K562 (cell line): ENCODE measurements around the gene RBFOX2. TPM values are rescaled to one million over a fixed set of nuclear protein-coding genes. Genes with fewer than 3 reads are reported as not detected.

Experiments
- ATAC-seq: fragments of 200-7000 bp; cut with Tn5 transposase; 3 replicates; pipeline ENCODE4 v1.9.1; 2020; ENCODE audit warnings: moderate library complexity
- BruUV-seq: library from RNA; stranded (reverse); fragments of 400-500 nt; replicated peaks from 2 replicates; lab custom pipeline; 2021; lab: Mats Ljungman, UMichigan
- CTCF ChIA-PET: fragments of 300-600 bp; formaldehyde crosslinking; extraction: SDS; loops from one replicate; lab custom pipeline; 2021; ENCODE audit warnings: low intra/inter-chr PET ratio; lab: Yijun Ruan, JAX
- POLR2A ChIA-PET: fragments of 300-600, 350-650 bp; sonication (Branson Sonifier 250); formaldehyde crosslinking; extraction: SDS; loops from one replicate; lab custom pipeline; 2021; ENCODE audit warnings: antibody characterized with exemption, inconsistent platforms; lab: Yijun Ruan, JAX
- DNase-seq, 4 experiments: peaks; one replicate each; pipeline versions ENCODE4 v3.0.0 to v3.0.0-alpha.2; 2011 to 2018; ENCODE audit warnings: low spot score in 3 of 4, mixed read lengths in 3 of 4; ENCODE audit errors: extremely low read depth in 1 of 4
- FAIRE-seq: peaks from 2 replicates; lab custom pipeline; 2011; peaks lifted over from hg19 to GRCh38; lab: Jason Lieb, UNC
- H2AFZ ChIP-seq: 2 replicates; pipeline ENCODE4 v1.6.0; 2011; ENCODE audit warnings: low read depth, low read length, control low read depth, inconsistent platforms
- H3K27ac ChIP-seq: fragments of 200-600 bp; 3 replicates; pipeline ENCODE4 v1.8.0; 2011; ENCODE audit warnings: low read depth, mild to moderate bottlenecking, control low read depth, inconsistent platforms, low read length, moderate library complexity, mixed read lengths; ENCODE audit errors: extremely low read depth
- H3K27me3 ChIP-seq, 2 experiments: fragments of 300-600 bp in 1 of 2; 2 replicates in 1 of 2; 3 replicates in 1 of 2; pipeline versions ENCODE4 v1.6.0 to v1.8.0; 2011; ENCODE audit warnings: inconsistent platforms in 2 of 2, low read length in 2 of 2, mild to moderate bottlenecking in 1 of 2, mixed read lengths in 1 of 2, moderate library complexity in 1 of 2; ENCODE audit not compliant: control insufficient read depth in 2 of 2, insufficient read depth in 2 of 2
- H3K36me3 ChIP-seq: fragments of 300-600 bp; 3 replicates; pipeline ENCODE4 v1.8.0; 2011; ENCODE audit warnings: mild to moderate bottlenecking, low read length, inconsistent platforms; ENCODE audit not compliant: control insufficient read depth, insufficient read depth
- H3K4me1 ChIP-seq, 2 experiments: fragments of 200-600 bp in 1 of 2; replicated peaks in 1 of 2; 2 replicates in 1 of 2; 3 replicates in 1 of 2; pipeline versions ENCODE4 v1.5.1 to v1.8.0; 2011; ENCODE audit warnings: inconsistent platforms in 2 of 2, low read length in 2 of 2, mild to moderate bottlenecking in 1 of 2, mixed read lengths in 1 of 2, moderate library complexity in 1 of 2; ENCODE audit not compliant: control insufficient read depth in 2 of 2, insufficient read depth in 2 of 2
- H3K4me2 ChIP-seq: 2 replicates; pipeline ENCODE4 v1.6.1; 2011; ENCODE audit warnings: low read length, control low read depth, inconsistent platforms, mixed read lengths; ENCODE audit not compliant: insufficient read depth
- H3K4me3 ChIP-seq: fragments of 200-600 bp; sonication (generic), shearing (Covaris generic); 2 replicates; pipeline ENCODE4 v1.5.1; 2016; ENCODE audit warnings: control low read depth, inconsistent platforms
- H3K79me2 ChIP-seq: fragments of 200-600 bp; 3 replicates; pipeline ENCODE4 v1.8.0; 2011; ENCODE audit warnings: low read length, inconsistent platforms; ENCODE audit not compliant: control insufficient read depth, insufficient read depth
- H3K9ac ChIP-seq, 2 experiments: 2 replicates each; pipeline versions ENCODE4 v1.6.0 to v1.6.1; 2011; ENCODE audit warnings: low read depth in 2 of 2, low read length in 2 of 2, control low read depth in 1 of 2, inconsistent platforms in 1 of 2, mild to moderate bottlenecking in 1 of 2, mixed read lengths in 1 of 2; ENCODE audit not compliant: insufficient read depth in 1 of 2
- H3K9me1 ChIP-seq: one replicate; pipeline ENCODE4 v1.6.0; 2011; ENCODE audit warnings: inconsistent platforms, mild to moderate bottlenecking, low read length, moderate library complexity; ENCODE audit not compliant: control insufficient read depth, insufficient read depth
- H3K9me3 ChIP-seq: replicated peaks from 2 replicates; pipeline ENCODE4 v1.5.1; 2011; ENCODE audit warnings: low read depth, low read length, inconsistent platforms; ENCODE audit not compliant: control insufficient read depth, insufficient read depth
- H4K20me1 ChIP-seq: replicated peaks from 2 replicates; pipeline ENCODE4 v1.6.1; 2011; ENCODE audit warnings: low read length, inconsistent platforms, mixed read lengths; ENCODE audit not compliant: control insufficient read depth, insufficient read depth
- CREB1 ChIP-seq, 2 experiments: sonication (generic) in 1 of 2; formaldehyde crosslinking in 1 of 2; IDR thresholded peaks; 2 replicates each; pipeline versions ENCODE4 v1.6.1 to v1.8.0; 2012 to 2022; ENCODE audit warnings: inconsistent platforms in 1 of 2, mild to moderate bottlenecking in 1 of 2, missing genetic modification reagents in 1 of 2, moderate library complexity in 1 of 2
- UBTF ChIP-seq, 2 experiments: IDR thresholded peaks; 2 replicates each; pipeline ENCODE4 v1.6.1; 2012; ENCODE audit warnings: improper control_type of control experiment in 2 of 2, low read depth in 2 of 2, low read length in 2 of 2, borderline replicate concordance in 1 of 2
- ZNF121 ChIP-seq: sonication (generic); formaldehyde crosslinking; conservative IDR thresholded peaks from 2 replicates; pipeline ENCODE4 v1.8.0; 2022; ENCODE audit warnings: missing genetic modification reagents
- WGBS: fragments of 100-300 bp; shearing (Covaris generic); methylation state at CpG from one replicate; pipeline ENCODE4 v1.1.6; 2016; ENCODE audit warnings: low coverage, mixed read lengths; ENCODE audit not compliant: insufficient coverage; ENCODE audit errors: missing lambda C conversion rate; 5-methylcytosine and 5-hydroxymethylcytosine counted together
- in situ Hi-C: fragments of 300-500 bp; cut with MboI; formaldehyde crosslinking; loops from 4 replicates; pipeline ENCODE4 v1.15.0; 2018; ENCODE audit warnings: inconsistent platforms, mixed read lengths
- intact Hi-C: fragments of 100-400 bp; cut with micrococcal nuclease; formaldehyde crosslinking; loops from 2 replicates; pipeline ENCODE4 v1.14.2; 2022
- polyA plus RNA-seq, 8 experiments: library from polyadenylated mRNA; depleted of rRNA in 4 of 8; stranded (reverse) in 5 of 8; unstranded in 3 of 8; fragments of >200 nt; fragmentation: Nextera tagmentation in 2 of 8; fragmentation: Illumina TruSeq in 1 of 8; extraction: Ambion mirVana in 2 of 8; extraction: Trizol in 1 of 8; gene quantifications; 2 replicates each; pipeline versions ENCODE4 v1.2.1 to v1.2.3, GENCODE V29; 2011 to 2014; ENCODE audit warnings: inconsistent platforms in 1 of 8, missing spikeins in 1 of 8
- total RNA-seq, 7 experiments: library from RNA; depleted of rRNA in 6 of 7; stranded (reverse); fragments of >200 nt in 6 of 7; fragmentation: Illumina TruSeq in 2 of 7; extraction: Trizol in 2 of 7; gene quantifications; 2 replicates each; pipeline versions ENCODE4 v1.2.1 to v1.2.3, GENCODE V29; 2011 to 2021; ENCODE audit warnings: low replicate concordance in 1 of 7
- TF ChIP-seq, protein P1 (sequence below): fragments of 250-450 bp; sonication (Bioruptor Pico); IDR thresholded peaks from 2 replicates; pipeline ENCODE4 v1.8.0; 2021; ENCODE audit warnings: borderline replicate concordance, mild to moderate bottlenecking, moderate library complexity; ENCODE audit not compliant: poor library complexity, severe bottlenecking
- TF ChIP-seq, protein P2 (sequence below), 2 experiments: fragments of 450-650 bp in 1 of 2; sonication (generic) in 1 of 2; formaldehyde crosslinking in 1 of 2; IDR thresholded peaks in 1 of 2; conservative IDR thresholded peaks in 1 of 2; 2 replicates each; pipeline versions ENCODE4 v1.6.1 to v1.8.1; 2016 to 2023; ENCODE audit warnings: mild to moderate bottlenecking in 2 of 2, moderate library complexity in 2 of 2, inconsistent platforms in 1 of 2, missing genetic modification reagents in 1 of 2

RBFOX2 gene
- total and polyA plus RNA-seq, 9 of the 15 experiments (the other 6 are each of a cell fraction or from before 2014, with no cell fraction given): 5.8 to 24.8 (median 14.2) TPM

DNA sequence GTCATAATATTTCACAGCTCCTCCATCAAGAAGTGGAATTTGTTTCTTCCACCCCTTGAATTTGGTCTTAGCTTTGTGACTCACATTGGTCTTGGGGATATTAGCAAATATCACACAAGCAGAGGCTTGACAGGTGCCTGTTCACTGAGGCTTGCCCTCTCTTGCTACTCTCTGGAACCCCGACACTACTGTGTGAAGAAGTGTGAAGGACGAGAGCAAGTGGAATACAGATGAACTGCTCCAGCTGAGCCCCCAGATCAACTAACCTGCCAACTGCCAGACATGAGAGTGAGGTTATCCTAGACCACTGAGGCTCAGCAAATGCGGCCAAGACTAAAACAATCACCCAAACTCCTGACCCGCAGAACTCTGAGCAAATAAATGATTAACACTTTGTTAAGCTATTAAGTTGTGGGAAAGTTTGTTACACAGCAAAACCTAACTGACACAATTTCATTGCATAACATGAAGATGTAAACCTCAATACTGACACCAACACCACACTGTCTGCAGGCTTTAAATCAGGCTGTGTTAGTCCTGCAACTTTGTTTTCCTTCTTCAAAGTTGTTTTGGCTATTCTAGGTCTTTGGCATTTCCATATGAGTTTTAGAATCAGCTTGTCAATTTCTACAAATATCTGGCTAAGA is 168.4 kb downstream of the RBFOX2 start (continued):
- TF ChIP-seq UBTF (IDR thresholded peaks at IDR 0.05; ENCODE audit: borderline replicate concordance in 1 of 2, low read depth in 2 of 2, low read length in 2 of 2) (no peak), CREB1 (IDR thresholded peaks at IDR 0.05) (no peak), CREB1 (CRISPR knock-in tag; IDR thresholded peaks at IDR 0.05) (no peak)
- TF ChIP-seq, protein P1, sequence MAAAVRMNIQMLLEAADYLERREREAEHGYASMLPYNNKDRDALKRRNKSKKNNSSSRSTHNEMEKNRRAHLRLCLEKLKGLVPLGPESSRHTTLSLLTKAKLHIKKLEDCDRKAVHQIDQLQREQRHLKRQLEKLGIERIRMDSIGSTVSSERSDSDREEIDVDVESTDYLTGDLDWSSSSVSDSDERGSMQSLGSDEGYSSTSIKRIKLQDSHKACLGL: no peak

DNA sequence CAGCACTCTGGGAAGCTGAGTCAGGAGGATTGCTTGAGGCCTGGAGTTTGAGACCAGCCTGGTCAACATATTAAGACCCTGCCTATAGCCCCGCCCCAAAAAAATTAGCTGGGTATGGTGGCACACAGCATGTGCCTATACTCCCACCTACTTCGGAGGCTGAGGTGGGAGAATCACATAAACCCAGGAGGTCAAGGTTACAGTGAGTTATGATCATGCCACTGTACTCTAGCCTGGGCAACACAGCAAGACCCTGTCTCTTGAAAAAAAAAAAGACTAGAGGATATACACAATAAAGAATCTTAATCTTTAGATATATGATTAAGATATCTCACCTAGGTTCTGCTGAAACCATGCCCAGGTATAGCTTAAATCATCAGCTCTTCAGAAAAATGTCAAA is 174.3 kb downstream of the RBFOX2 start:
- Histone ChIP-seq H2AFZ (no peak overlapping the region), H4K20me1 (no peaks in the 10 kb centered on the region; the same call in 1 of the 2 replicates), H3K27me3 (no peaks in the 10 kb centered on the region), H3K9me3 (no peaks in the 10 kb centered on the region), H3K9ac (no peak overlapping the region), H3K4me1 (no peaks in the 10 kb centered on the region; a peak in 2 of 5 replicates), H3K4me3 (no peak overlapping the region), H3K4me2 (no peak overlapping the region), H3K36me3 (no peaks in the 10 kb centered on the region), H3K79me2 (no peaks in the 10 kb centered on the region), H3K9me1 (no peaks in the 10 kb centered on the region), H3K27ac (no peak overlapping the region)
- ATAC-seq: no peak
- CTCF ChIA-PET: no interaction called here
- in situ Hi-C loops (no loop called here), intact Hi-C loops (no loop called here)
- WGBS: 43% methylated on average over 1 of the region's 2 CpGs
- no peak for DNase-seq
- no TSS peak for BruUV-seq
- POLR2A ChIA-PET: no interaction called here
- no peak for FAIRE-seq
- TF ChIP-seq, protein P2, sequence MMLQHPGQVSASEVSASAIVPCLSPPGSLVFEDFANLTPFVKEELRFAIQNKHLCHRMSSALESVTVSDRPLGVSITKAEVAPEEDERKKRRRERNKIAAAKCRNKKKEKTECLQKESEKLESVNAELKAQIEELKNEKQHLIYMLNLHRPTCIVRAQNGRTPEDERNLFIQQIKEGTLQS (IDR thresholded peaks at IDR 0.05): no peak
- TF ChIP-seq, protein P2 (CRISPR knock-in tag; conservative IDR thresholded peaks at IDR 0.05): no peak
- peak; percentile 26; the same call in 1 of the 2 replicates for TF ChIP-seq ZNF121 (CRISPR knock-in tag)
